ENCODE data around the gene SLC11A1.

The SLC11A1 gene

GRCh38 chr2:218366621-218367414 lies 15.3 kb upstream of the SLC11A1 start:
- no peak for DNase-seq (ENCODE audit: low read depth)

- peak; percentile 67 for DNase-seq (ENCODE audit: low read depth)
Observed at GRCh38 chr2:218367415-218368149, 14.5 kb upstream of the SLC11A1 start.

GRCh38 chr2:218368150-218368528 lies 13.9 kb upstream of the SLC11A1 start:
- no peak for DNase-seq (ENCODE audit: low read depth)

- no peak for DNase-seq (ENCODE audit: low read depth)
Observed at GRCh38 chr2:218368621-218369153, 13.4 kb upstream of the SLC11A1 start.

GRCh38 chr2:218369330-218369729 lies 12.7 kb upstream of the SLC11A1 start:
- DNase-seq (ENCODE audit: low read depth), result no peak

- no peak for DNase-seq (ENCODE audit: low read depth)
Observed at GRCh38 chr2:218370410-218371063, 11.5 kb upstream of the SLC11A1 start.

- DNase-seq (ENCODE audit: low read depth), result no peak
Observed at GRCh38 chr2:218371983-218372350, 10.1 kb upstream of the SLC11A1 start.

GRCh38 chr2:218374795-218375194 lies 7.3 kb upstream of the SLC11A1 start:
- no peak for DNase-seq (ENCODE audit: low read depth)

GRCh38 chr2:218375212-218375611 lies 6.9 kb upstream of the SLC11A1 start:
- DNase-seq (ENCODE audit: low read depth), result no peak

- no peak for DNase-seq (ENCODE audit: low read depth)
Observed at GRCh38 chr2:218378053-218378452, 4.0 kb upstream of the SLC11A1 start.

- DNase-seq (ENCODE audit: low read depth), result no peak
Observed at GRCh38 chr2:218382785-218383184, 712 bp downstream of the SLC11A1 start.

- no peak for DNase-seq (ENCODE audit: low read depth)
Observed at GRCh38 chr2:218383892-218384519, 1.9 kb downstream of the SLC11A1 start.

GRCh38 chr2:218384975-218385374 lies 2.9 kb downstream of the SLC11A1 start:
- no peak for DNase-seq (ENCODE audit: low read depth)

- DNase-seq (ENCODE audit: low read depth), result no peak
Observed at GRCh38 chr2:218386505-218387368, 4.7 kb downstream of the SLC11A1 start.

GRCh38 chr2:218387369-218388194 lies 5.5 kb downstream of the SLC11A1 start:
- DNase-seq (ENCODE audit: low read depth), result no peak

GRCh38 chr2:218389333-218390150 lies 7.5 kb downstream of the SLC11A1 start:
- DNase-seq (ENCODE audit: low read depth), result no peak

- no peak for DNase-seq (ENCODE audit: low read depth)
Observed at GRCh38 chr2:218391202-218391601, 9.1 kb downstream of the SLC11A1 start.

- no peak for DNase-seq (ENCODE audit: low read depth)
Observed at GRCh38 chr2:218392459-218392858, 10.4 kb downstream of the SLC11A1 start.

GRCh38 chr2:218392891-218393462 lies 10.9 kb downstream of the SLC11A1 start:
- no peak for DNase-seq (ENCODE audit: low read depth)
